ENCODE measurements around the gene SLC4A2.

Gene SLC4A2

GRCh38 chr7:151080067-151080521 is 20.7 kb downstream of the SLC4A2 start:
- Histone ChIP-seq H3K4me3 (ENCODE audit: low read length, poor library complexity, severe bottlenecking) (peak overlapping the region; percentile 100), H3K79me2 (ENCODE audit: insufficient read depth, low read length) (peaks cover 40% of the 10 kb centered on the region), H3K9ac (ENCODE audit: low read depth, low read length, poor library complexity, severe bottlenecking) (peak overlapping the region; percentile 99), H3K27me3 (ENCODE audit: insufficient read depth, low read length, poor library complexity, severe bottlenecking) (no peaks in the 10 kb centered on the region), H4K20me1 (ENCODE audit: insufficient read depth, low read length, poor library complexity, severe bottlenecking) (peaks cover 14% of the 10 kb centered on the region), H3K4me2 (ENCODE audit: low read depth, low read length, poor library complexity, severe bottlenecking) (peak overlapping the region; percentile 100), H2AFZ (ENCODE audit: low read length) (peak overlapping the region; percentile 93), H3K36me3 (ENCODE audit: insufficient read depth, low read length) (peaks cover 14% of the 10 kb centered on the region; the same call in 1 of the 2 replicates), H3K4me1 (ENCODE audit: insufficient read depth, low read length, poor library complexity, severe bottlenecking) (peaks cover 29% of the 10 kb centered on the region), H3K9me3 (ENCODE audit: insufficient read depth, low read depth, low read length) (no peaks in the 10 kb centered on the region), H3K9me2 (replicated peaks; ENCODE audit: low read depth, low read length) (no peaks in the 10 kb centered on the region), H3F3A (ENCODE audit: low read depth) (0 out of 2 replicates have a peak, but pooled peaks cover 5% of the 10 kb centered on the region)
- TF ChIP-seq EZH2phosphoT487 (IDR thresholded peaks at IDR 0.05; ENCODE audit: borderline replicate concordance) = no peak
- TF ChIP-seq CTCF (conservative IDR thresholded peaks at IDR 0.05; ENCODE audit: low read length) = no peak

GRCh38 chr7:151080522-151081169 is 21.3 kb downstream of the SLC4A2 start, which contains the start of gene FASTK:
Gene FASTK, minus strand, starts transcription at chr7:151080809. Its CDS starts 43 bp downstream, at chr7:151080766.
- Histone ChIP-seq H4K20me1 (ENCODE audit: insufficient read depth, low read length, poor library complexity, severe bottlenecking) (peaks cover 14% of the 10 kb centered on the region), H3K4me3 (ENCODE audit: low read length, poor library complexity, severe bottlenecking) (peak within 1 kb of the TSS; percentile 100), H2AFZ (ENCODE audit: low read length) (peak within 1 kb of the TSS; percentile 93), H3K27me3 (ENCODE audit: insufficient read depth, low read length, poor library complexity, severe bottlenecking) (no peaks in the 10 kb centered on the region), H3F3A (ENCODE audit: low read depth) (0 out of 2 replicates have a peak, but pooled peaks cover 5% of the 10 kb centered on the region), H3K4me2 (ENCODE audit: low read depth, low read length, poor library complexity, severe bottlenecking) (peak within 1 kb of the TSS; percentile 100), H3K9me2 (replicated peaks; ENCODE audit: low read depth, low read length) (no peaks in the 10 kb centered on the region), H3K36me3 (ENCODE audit: insufficient read depth, low read length) (peaks cover 8% of the 10 kb centered on the region; the same call in 1 of the 2 replicates), H3K9me3 (ENCODE audit: insufficient read depth, low read depth, low read length) (no peaks in the 10 kb centered on the region), H3K79me2 (ENCODE audit: insufficient read depth, low read length) (peaks cover 40% of the 10 kb centered on the region), H3K9ac (ENCODE audit: low read depth, low read length, poor library complexity, severe bottlenecking) (peak within 1 kb of the TSS; percentile 99), H3K4me1 (ENCODE audit: insufficient read depth, low read length, poor library complexity, severe bottlenecking) (peaks cover 34% of the 10 kb centered on the region)
- TF ChIP-seq CTCF (conservative IDR thresholded peaks at IDR 0.05; ENCODE audit: low read length) (no peak), EZH2phosphoT487 (IDR thresholded peaks at IDR 0.05; ENCODE audit: borderline replicate concordance) (no peak)

GRCh38 chr7:151081170-151082101 is 22.0 kb downstream of the SLC4A2 start:
- H3K36me3 ChIP-seq (ENCODE audit: insufficient read depth, low read length) = peaks cover under 1% of the 10 kb centered on the region; the same call in 1 of the 2 replicates
- peaks cover 40% of the 10 kb centered on the region for H3K79me2 ChIP-seq (ENCODE audit: insufficient read depth, low read length)
- no peak for TF ChIP-seq CTCF (conservative IDR thresholded peaks at IDR 0.05; ENCODE audit: low read length)
- no peak for TF ChIP-seq EZH2phosphoT487 (IDR thresholded peaks at IDR 0.05; ENCODE audit: borderline replicate concordance)
- no peaks in the 10 kb centered on the region for H3K9me2 ChIP-seq (replicated peaks; ENCODE audit: low read depth, low read length)
- H3K4me1 ChIP-seq (ENCODE audit: insufficient read depth, low read length, poor library complexity, severe bottlenecking) = peaks cover 37% of the 10 kb centered on the region
- peak overlapping the region; percentile 99 for H3K9ac ChIP-seq (ENCODE audit: low read depth, low read length, poor library complexity, severe bottlenecking)
- H4K20me1 ChIP-seq (ENCODE audit: insufficient read depth, low read length, poor library complexity, severe bottlenecking) = peaks cover 14% of the 10 kb centered on the region
- 0 out of 2 replicates have a peak, but pooled peaks cover 5% of the 10 kb centered on the region for H3F3A ChIP-seq (ENCODE audit: low read depth)
- peak overlapping the region; percentile 100 for H3K4me3 ChIP-seq (ENCODE audit: low read length, poor library complexity, severe bottlenecking)
- no peaks in the 10 kb centered on the region for H3K9me3 ChIP-seq (ENCODE audit: insufficient read depth, low read depth, low read length)
- peak overlapping the region; percentile 88 for H3K4me2 ChIP-seq (ENCODE audit: low read depth, low read length, poor library complexity, severe bottlenecking)
- no peak overlapping the region for H2AFZ ChIP-seq (ENCODE audit: low read length)
- H3K27me3 ChIP-seq (ENCODE audit: insufficient read depth, low read length, poor library complexity, severe bottlenecking) = no peaks in the 10 kb centered on the region

Measured in Loucy (cell line).